Raji (cell line): ENCODE results near the gene IVD.

ENCODE experiments used
- POLR2A ChIP-seq: IDR thresholded peaks from 2 replicates; pipeline ENCODE4 v1.6.1; 2011; ENCODE audit warnings: low read depth, low read length, control low read depth; ENCODE audit not compliant: insufficient read depth

The IVD gene

DNA sequence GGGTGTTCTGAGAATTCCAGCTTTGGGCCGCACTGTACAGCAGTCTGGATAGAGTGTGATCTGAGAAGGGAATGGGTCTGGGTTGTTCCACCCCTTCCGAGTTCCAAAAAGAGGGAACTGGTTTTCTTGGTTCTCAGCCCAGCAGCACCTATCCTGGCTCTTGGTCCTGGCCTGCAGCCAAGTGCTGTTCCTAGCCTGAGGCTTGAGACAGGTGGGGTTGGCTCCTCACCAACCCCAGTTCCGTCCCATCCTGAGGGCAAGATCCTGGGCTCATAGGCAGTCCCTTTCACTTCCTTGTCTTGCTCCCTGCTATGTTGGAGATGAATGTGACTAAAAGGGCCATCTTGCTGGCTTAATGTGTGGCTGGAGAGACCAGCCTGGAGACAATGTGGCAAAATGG lies 15.2 kb downstream of the IVD start:
- no peak for TF ChIP-seq POLR2A

DNA sequence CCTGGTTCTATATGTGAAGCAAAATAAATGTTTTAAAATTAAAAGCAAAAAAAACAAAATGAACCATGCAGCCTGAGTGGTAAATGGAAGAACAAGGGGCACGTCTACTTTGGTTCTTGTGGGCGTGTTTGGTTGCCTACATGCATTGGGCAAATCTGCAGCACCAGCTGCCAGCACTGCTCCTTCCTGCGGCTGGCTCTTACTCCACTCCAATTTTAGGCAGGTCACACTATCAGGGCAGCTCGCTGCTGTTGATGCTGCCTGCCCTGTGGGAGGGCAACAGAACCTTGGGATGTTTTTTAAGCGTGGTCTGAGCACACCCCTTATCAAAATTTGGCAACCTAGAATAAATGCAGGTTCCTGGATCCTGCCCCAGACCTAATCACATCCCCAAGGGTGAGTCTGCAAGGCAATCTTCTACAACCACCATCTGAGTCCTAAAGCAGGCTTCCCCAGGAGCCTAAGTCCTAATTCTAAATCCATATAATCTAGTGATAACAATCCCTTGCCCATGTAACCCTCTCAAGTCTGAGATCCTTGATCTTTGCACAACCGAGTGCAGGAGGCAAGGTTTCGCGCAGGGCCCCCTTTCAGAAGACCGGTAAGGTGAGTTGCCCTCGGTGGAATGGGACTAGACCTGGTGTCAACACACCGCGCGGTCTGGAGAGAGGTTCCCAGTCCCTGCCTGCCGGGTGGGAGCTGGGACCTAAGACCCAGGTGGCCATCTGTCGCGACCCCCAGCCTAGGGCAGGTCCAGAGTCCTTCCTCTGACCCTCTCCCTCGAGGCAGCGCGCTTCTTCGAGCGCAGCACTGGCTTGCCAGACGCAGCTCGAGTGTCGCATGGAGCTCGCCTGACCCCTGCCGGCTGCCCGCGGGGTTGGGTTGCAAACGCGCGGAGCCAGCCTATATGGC lies 15.9 kb downstream of the IVD start:
- TF ChIP-seq POLR2A: no peak

DNA sequence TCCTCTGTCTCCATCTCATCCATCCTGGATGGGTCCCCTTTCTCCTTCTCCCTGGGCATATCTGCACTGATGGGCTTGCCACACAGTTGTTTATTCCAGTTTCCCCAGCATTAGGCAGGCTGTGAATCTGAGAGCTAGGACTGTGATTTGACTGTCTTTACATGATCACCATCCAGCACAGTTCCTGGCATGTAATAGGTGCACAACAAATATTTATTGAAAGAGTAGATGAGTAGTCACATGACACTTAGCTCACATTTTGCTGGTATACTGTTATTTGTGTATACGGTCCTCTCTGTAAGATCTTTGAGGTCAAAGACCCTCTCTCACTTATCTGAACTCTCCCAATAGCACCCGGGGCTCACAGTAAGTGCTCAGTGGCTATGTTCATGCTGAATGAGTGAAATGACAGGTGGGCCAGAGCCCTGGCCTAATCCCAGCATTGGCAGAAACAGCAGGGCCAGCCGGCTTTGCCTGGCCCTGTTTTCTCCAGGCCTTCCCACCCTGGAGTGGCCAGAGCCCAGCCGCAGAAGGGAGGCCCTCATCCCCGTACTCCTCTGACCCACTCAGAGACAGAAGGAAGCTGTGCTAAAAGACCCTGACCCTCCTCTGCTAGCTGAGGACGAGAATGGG lies 19.0 kb downstream of the IVD start:
- no peak for TF ChIP-seq POLR2A

DNA sequence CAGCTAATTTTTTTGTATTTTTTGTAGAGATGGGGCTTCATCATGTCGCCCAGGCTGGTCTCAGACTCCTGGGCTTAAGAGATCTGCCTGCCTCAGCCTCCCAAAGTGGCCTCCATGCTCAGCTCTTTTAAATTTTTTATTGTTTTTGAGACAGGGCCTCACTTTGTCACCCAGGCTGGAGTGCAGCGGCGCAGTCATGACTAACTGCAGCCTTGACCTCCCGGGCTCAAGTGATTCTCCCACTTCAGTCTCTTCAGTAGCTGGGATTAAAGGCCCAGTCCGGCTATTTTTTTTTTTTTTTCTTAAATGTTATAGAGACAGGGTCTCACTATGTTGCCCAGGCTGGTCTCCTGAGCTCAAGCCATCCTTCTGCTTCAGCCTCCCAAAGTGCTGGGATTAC lies 20.1 kb downstream of the IVD start:
- TF ChIP-seq POLR2A: no peak

DNA sequence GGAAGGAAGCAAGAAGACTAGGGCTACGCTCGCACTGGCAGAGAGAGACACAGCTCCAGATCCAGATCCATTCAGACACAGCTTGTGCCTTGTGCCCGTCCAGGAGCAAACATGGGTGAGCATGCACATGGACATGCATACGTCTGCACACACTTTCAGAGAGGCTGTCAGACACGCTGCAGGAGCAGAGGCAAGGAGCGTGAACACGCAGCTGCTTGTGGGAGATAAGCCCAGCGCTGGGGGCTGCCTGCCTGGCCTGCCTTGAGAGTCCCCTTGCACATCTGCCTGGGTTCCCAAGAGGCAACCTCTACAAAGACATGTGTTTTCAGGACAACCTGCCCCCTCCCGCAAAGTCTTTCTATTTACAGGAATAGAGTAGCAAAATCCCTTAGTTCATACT lies 21.6 kb downstream of the IVD start:
- TF ChIP-seq POLR2A: no peak

DNA sequence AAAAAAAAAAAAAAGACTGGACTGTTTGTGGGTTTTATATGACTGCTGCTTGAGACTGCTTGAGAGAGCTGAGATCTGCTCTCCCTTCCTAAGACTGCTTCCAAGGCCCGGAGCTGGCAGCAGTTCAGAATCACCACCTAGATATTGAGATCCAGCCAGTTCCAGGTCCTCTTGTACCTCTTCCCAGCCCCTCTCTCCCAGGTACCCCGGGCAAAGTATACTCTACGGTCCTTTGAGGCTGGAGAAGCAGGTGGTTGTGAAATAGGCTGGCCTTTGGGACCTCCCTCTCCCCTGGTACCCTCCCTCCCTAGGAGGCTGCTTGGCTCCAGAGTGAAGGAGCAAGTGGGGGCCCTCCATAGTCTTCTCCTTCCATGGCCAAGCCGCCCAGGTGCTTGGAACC lies 22.6 kb downstream of the IVD start:
- no peak for TF ChIP-seq POLR2A

DNA sequence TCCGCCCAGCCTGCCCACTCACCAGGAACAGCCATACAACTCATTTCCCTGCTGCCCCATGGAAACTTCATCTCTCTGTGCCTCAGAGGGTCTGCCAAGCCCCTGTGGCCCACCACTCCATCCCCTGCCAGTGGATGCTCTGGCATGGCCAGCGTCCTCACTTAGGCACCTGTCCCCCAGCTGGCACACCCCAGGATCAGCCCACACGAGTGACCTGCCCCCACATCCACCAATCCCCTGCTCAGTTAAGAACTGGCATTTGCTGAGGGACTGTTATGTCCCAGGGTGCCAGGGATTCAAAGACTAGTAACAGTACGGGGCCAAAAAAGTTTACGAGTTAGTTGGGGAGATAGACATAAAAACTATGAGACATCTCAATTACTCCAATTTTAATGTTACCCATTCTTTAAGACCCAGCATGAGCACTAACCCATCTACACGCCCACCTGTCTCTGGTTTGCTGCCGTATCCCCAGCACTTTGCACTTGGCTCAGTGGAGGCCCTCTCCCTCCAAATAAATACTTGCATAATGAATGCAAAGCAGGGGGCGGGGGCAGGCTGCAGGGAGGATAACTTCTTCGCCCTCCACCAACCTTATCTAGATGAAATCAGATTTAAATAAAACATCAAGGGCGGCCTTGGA lies 23.6 kb downstream of the IVD start:
- no peak for TF ChIP-seq POLR2A

DNA sequence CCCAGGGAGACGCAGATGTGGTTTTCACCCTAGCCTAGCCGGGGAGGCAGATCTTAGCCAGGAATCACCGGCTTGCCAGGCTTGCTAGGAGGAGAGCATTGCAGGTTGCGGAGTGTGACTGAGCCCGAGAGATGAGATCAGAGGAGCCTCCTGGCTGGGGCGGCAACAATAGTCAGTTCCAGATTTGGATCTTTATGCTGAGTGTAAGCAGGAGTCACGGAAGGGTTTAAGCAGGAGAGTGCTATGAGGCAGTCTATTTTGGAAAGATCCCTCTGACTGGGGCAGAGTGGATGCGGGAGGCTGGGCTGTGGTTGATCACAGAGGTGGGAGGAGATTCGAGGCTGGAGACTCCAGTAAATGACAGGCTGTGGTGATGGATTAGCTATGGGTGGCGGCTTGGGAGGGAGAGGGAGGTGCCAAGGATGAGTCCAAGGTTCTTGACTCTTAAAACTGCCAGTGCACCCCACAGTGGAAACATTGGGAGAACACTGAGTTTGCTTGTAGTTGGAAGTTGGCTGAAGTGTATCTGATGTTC lies 24.7 kb downstream of the IVD start:
- no peak for TF ChIP-seq POLR2A

DNA sequence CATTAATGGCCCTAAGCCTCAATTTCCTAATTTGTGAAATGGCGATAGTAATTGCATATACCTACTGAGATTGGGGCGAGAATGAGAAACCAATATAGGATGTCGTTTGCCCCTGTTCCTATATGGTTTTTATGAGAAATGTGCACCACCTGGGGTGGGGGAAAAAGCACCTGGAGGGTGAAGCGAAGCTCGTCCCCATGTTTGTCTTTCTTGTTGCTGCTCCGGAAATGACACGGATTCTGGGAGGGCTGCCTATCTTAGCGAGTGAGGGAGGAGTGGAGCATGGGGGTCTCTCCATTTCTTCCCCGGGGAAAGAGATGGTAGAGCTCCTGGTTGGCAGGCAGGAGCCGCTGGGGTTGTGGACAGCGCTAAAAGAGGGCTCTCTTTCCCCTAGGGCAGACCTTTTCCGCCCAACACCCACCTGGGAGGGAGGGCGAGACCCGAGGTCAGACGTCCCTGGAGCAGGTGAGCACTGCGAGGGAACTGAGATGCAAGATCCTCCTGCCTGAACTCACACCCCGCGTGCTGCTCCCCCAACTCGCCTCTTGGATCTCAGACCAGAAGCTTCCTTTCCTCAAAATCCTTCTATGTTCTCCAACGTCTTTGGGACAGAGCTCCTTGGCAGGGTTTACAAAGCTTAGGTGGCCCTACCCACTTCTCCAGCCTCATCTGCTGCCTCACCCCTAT lies 29.6 kb downstream of the IVD start:
- TF ChIP-seq POLR2A: no peak

DNA sequence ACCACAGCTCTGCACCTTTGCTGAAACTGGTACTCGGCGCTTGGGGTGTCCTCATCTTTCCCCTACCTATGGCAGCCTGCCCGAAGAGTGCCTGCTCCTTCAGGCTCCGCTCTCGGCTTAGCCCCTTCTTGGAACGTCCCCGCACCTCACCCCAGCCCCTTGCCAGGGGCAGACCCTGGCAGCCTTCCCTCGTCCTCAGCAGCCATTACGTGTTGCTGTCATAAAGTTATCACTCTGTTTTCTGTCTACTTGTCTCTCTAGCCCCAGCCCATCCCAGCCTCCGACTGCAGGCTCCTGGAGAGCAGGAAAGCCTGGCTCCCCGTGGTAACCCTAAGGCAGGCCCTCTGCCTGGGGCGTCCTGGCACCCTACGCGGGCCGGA lies 30.1 kb downstream of the IVD start:
- TF ChIP-seq POLR2A: no peak

DNA sequence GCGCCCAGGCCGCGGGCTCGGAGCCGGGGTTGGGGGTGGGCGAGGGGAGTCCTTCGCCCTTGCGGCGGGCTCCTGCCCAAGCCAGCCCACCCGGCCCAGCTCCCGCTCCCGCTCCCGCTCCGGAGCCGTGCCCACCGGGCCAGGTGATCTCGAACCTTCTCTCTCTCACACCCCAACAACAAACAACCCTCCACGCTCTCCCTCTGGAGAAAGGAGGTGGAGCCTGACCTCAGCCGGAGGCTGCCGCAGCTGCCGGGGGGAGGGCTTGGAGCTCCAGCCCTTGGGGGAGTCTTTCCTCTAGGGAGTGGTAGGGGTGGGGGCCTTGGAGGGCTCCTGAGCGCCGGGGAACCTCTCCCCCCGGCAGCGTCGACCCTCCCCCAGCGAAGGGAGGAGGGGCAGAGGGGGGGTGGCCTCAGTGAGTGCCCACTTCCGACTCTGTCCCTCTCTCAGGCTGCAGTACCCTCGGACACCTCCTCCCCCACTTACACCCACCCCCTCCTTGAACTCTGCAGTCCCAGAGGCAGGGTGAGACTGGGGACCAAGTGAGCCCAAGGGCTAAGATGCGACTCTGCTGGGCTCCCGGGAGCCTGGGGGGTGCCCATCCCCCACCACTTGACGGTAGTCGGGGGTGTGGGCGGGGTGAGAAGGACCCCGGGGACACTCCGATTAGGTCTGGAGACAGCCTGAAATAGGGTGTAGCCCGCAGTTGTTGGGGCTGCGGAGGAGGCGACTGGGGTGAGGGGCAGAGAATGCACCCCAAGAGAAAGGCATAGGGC lies 30.7 kb downstream of the IVD start:
- no peak for TF ChIP-seq POLR2A

DNA sequence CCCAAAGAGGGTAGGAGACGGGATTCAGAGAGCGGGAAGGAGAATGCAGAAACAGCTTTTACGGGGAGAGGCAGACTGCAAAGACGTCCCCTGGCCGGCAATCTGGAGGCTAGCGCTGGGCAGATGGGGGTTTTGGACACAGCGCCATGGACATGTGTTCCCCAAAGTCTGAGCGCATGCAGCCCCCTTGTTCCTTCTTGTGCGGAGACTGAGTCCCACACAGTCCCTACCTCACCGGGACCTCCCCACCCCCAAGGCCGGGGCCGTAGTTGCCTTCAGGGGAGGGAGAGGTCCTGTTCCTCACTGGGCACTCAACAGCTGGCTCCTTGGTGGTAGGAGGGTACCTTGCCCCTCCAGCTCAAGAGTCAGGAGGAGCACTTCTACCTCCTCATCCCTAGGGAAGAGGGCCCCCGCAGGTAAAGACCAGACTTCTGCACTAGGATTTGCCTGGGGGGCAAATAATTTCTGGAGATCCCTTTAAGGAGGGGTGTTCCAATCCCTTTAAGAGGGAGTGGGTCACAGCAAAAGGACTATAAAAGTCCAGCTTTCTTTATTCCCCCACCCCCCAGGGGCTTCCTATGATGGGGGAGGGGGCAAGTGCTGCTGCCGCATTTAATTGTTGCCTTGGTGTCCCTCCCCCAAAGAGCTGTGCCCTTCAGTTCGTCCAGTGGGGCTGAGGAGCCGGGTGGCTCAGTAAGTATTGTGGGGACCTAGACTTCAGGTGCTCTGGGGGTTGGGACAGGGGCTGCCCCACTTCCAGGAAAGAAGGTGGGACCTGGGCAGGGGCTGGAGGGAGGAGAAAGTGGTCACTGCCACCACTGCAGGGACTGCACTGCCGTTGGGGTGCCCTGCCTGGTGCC lies 31.5 kb downstream of the IVD start:
- TF ChIP-seq POLR2A: no peak
